HepG2 (cell line): ENCODE data around the gene THADA. TPM values are rescaled to one million over a fixed set of nuclear protein-coding genes. Genes with fewer than 3 reads are reported as not detected.

Experiments
- ARID5B ChIP-seq: IDR thresholded peaks from 2 replicates; pipeline ENCODE4 v1.4.0; 2020; ENCODE audit warnings: mild to moderate bottlenecking, missing genetic modification reagents
- CC2D1A ChIP-seq: sonication (generic); formaldehyde crosslinking; IDR thresholded peaks from 2 replicates; pipeline ENCODE4 v1.8.1; 2023; ENCODE audit warnings: mild to moderate bottlenecking, missing genetic modification reagents
- ESRRA ChIP-seq: sonication (generic); formaldehyde crosslinking; IDR thresholded peaks from 2 replicates; pipeline ENCODE4 v1.5.1; 2020; ENCODE audit warnings: mild to moderate bottlenecking, low read depth, missing genetic modification reagents
- HNF4G ChIP-seq, 2 experiments: sonication (generic) in 1 of 2; formaldehyde crosslinking in 1 of 2; IDR thresholded peaks; 2 replicates each; pipeline versions ENCODE4 v1.4.0 to v1.6.1; 2011 to 2020; ENCODE audit warnings: borderline replicate concordance in 2 of 2, low read depth in 2 of 2, mild to moderate bottlenecking in 2 of 2, low read length in 1 of 2, missing genetic modification reagents in 1 of 2, moderate library complexity in 1 of 2
- NFE2L1 ChIP-seq: sonication (generic); formaldehyde crosslinking; IDR thresholded peaks from 2 replicates; pipeline ENCODE4 v1.4.0; 2020; ENCODE audit warnings: missing genetic modification reagents, mild to moderate bottlenecking, borderline replicate concordance
- NR2F6 ChIP-seq, 2 experiments: IDR thresholded peaks; 2 replicates each; pipeline ENCODE4 v1.6.1; 2016; ENCODE audit warnings: antibody characterized with exemption in 1 of 2, mild to moderate bottlenecking in 1 of 2
- RAD21 ChIP-seq: fragments of 450-650 bp; formaldehyde crosslinking; IDR thresholded peaks from 2 replicates; pipeline ENCODE4 v1.5.0; 2020; ENCODE audit warnings: mild to moderate bottlenecking
- SMC3 ChIP-seq: IDR thresholded peaks from 2 replicates; pipeline ENCODE4 v1.6.1; 2011; ENCODE audit warnings: low read length, improper control_type of control experiment
- SRSF4 ChIP-seq: fragments of 200-400 bp; formaldehyde crosslinking; IDR thresholded peaks from one replicate; pipeline ENCODE4 v1.6.1; 2018; ENCODE audit warnings: mild to moderate bottlenecking, low read depth, low read length, moderate library complexity; ENCODE audit not compliant: poor library complexity, severe bottlenecking
- YY1 ChIP-seq: IDR thresholded peaks from 2 replicates; pipeline ENCODE4 v1.6.1; 2011; ENCODE audit warnings: low read length, low read depth, moderate library complexity, mild to moderate bottlenecking; ENCODE audit not compliant: insufficient read depth, insufficient replicate concordance
- ZNF614 ChIP-seq: IDR thresholded peaks from 2 replicates; pipeline ENCODE4 v1.6.1; 2018; ENCODE audit warnings: missing biosample characterization, missing genetic modification reagents, inconsistent platforms, borderline replicate concordance
- ZNF652 ChIP-seq: IDR thresholded peaks from 2 replicates; pipeline ENCODE4 v1.6.1; 2016; ENCODE audit warnings: low read depth, borderline replicate concordance
- ZNF710 ChIP-seq: sonication (generic); formaldehyde crosslinking; IDR thresholded peaks from 2 replicates; pipeline ENCODE4 v1.5.0; 2020; ENCODE audit warnings: mild to moderate bottlenecking, missing genetic modification reagents, borderline replicate concordance
- ZNF776 ChIP-seq: sonication (generic); formaldehyde crosslinking; IDR thresholded peaks from 2 replicates; pipeline ENCODE4 v1.4.0; 2020; ENCODE audit warnings: mild to moderate bottlenecking, missing genetic modification reagents
- polyA plus RNA-seq, 8 experiments: library from polyadenylated mRNA; depleted of rRNA in 3 of 8; stranded (reverse) in 7 of 8; unstranded in 1 of 8; fragments of >200 nt; fragmentation: Illumina TruSeq in 4 of 8; extraction: Trizol in 4 of 8; gene quantifications; 2 replicates each; pipeline versions ENCODE4 v1.2.1 to v1.2.3, GENCODE V29; 2011 to 2016; ENCODE audit warnings: low read depth in 4 of 8, missing spikeins in 1 of 8, mixed read lengths in 1 of 8; ENCODE audit not compliant: insufficient read depth in 1 of 8
- total RNA-seq, 5 experiments: library from RNA; depleted of rRNA; stranded (reverse); fragments of >200 nt; fragmentation: Illumina TruSeq; extraction: Trizol; gene quantifications; 2 replicates each; pipeline ENCODE4 v1.2.3, GENCODE V29; 2016; ENCODE audit warnings: low read depth in 1 of 5
- TF ChIP-seq, protein P1 (sequence below): sonication (generic); formaldehyde crosslinking; IDR thresholded peaks from 2 replicates; pipeline ENCODE4 v1.4.0; 2020; ENCODE audit warnings: mild to moderate bottlenecking, missing genetic modification reagents
- TF ChIP-seq, protein P2 (sequence below): sonication (generic); formaldehyde crosslinking; IDR thresholded peaks from 2 replicates; pipeline ENCODE4 v1.4.0; 2020; ENCODE audit warnings: missing genetic modification reagents, borderline replicate concordance
- TF ChIP-seq, protein P3 (sequence below): sonication (generic); formaldehyde crosslinking; IDR thresholded peaks from 2 replicates; pipeline ENCODE4 v1.4.0; 2020; ENCODE audit warnings: mild to moderate bottlenecking, missing genetic modification reagents

The THADA gene
- total and polyA plus RNA-seq, 2 of the 13 experiments (the other 11 are each of a cell fraction or from before 2014, with no cell fraction given): 12.7 to 21.7 TPM

GRCh38 chr2:43375746-43376522 is 219.9 kb downstream of the THADA start (continued):
- TF ChIP-seq, protein P1, sequence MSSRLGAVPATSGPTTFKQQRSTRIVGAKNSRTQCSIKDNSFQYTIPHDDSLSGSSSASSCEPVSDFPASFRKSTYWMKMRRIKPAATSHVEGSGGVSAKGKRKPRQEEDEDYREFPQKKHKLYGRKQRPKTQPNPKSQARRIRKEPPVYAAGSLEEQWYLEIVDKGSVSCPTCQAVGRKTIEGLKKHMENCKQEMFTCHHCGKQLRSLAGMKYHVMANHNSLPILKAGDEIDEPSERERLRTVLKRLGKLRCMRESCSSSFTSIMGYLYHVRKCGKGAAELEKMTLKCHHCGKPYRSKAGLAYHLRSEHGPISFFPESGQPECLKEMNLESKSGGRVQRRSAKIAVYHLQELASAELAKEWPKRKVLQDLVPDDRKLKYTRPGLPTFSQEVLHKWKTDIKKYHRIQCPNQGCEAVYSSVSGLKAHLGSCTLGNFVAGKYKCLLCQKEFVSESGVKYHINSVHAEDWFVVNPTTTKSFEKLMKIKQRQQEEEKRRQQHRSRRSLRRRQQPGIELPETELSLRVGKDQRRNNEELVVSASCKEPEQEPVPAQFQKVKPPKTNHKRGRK (CRISPR knock-in tag): no peak; the same call in 1 of the 2 replicates
- TF ChIP-seq ZNF614 (CRISPR knock-in tag) (peak; percentile 94), ZNF710 (CRISPR knock-in tag) (peak; percentile 93), SRSF4 (no peak), YY1 (peak; percentile 13), RAD21 (CRISPR knock-in tag) (0 out of 2 replicates have a peak, but pooled peaks have one; percentile 22), ARID5B (CRISPR knock-in tag) (peak; percentile 99), NFE2L1 (CRISPR knock-in tag) (no peak), NR2F6 (IDR thresholded peaks at IDR 0.05) (peak; percentile 91), NR2F6 (CRISPR knock-in tag; IDR thresholded peaks at IDR 0.05) (peak; percentile 86), ZNF776 (no peak), HNF4G (IDR thresholded peaks at IDR 0.05; ENCODE audit: borderline replicate concordance, low read depth, low read length) (peak; percentile 91), HNF4G (CRISPR knock-in tag; IDR thresholded peaks at IDR 0.05; ENCODE audit: borderline replicate concordance, low read depth) (peak; percentile 79; the same call in 1 of the 2 replicates), CC2D1A (CRISPR knock-in tag) (no peak), ZNF652 (CRISPR knock-in tag) (peak; percentile 74; the same call in 1 of the 2 replicates), ESRRA (no peak), SMC3 (peak; percentile 41; the same call in 1 of the 2 replicates)
- TF ChIP-seq, protein P2, sequence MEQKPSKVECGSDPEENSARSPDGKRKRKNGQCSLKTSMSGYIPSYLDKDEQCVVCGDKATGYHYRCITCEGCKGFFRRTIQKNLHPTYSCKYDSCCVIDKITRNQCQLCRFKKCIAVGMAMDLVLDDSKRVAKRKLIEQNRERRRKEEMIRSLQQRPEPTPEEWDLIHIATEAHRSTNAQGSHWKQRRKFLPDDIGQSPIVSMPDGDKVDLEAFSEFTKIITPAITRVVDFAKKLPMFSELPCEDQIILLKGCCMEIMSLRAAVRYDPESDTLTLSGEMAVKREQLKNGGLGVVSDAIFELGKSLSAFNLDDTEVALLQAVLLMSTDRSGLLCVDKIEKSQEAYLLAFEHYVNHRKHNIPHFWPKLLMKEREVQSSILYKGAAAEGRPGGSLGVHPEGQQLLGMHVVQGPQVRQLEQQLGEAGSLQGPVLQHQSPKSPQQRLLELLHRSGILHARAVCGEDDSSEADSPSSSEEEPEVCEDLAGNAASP: peak; percentile 94
- TF ChIP-seq, protein P3, sequence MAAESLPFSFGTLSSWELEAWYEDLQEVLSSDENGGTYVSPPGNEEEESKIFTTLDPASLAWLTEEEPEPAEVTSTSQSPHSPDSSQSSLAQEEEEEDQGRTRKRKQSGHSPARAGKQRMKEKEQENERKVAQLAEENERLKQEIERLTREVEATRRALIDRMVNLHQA (CRISPR knock-in tag): 0 out of 2 replicates have a peak, but pooled peaks have one; percentile 37
